Right ventricle myocardium superior (tissue), 1 donor: ENCODE data around the gene SYNPO. TPM values are rescaled to one million over a fixed set of nuclear protein-coding genes. Genes with fewer than 3 reads are reported as not detected.

ENCODE experiments used
- ATAC-seq: fragments of 200-7000 bp; cut with Tn5 transposase; one replicate; pipeline ENCODE4 v1.9.1; 2020; ENCODE audit warnings: mild to moderate bottlenecking; ENCODE audit not compliant: poor library complexity
- DNase-seq: peaks from one replicate; pipeline ENCODE4 v3.0.0-alpha.2; 2020
- intact Hi-C: fragments of 100-400 bp; cut with DNase I; formaldehyde crosslinking; loops from one replicate; pipeline ENCODE4 v1.11.2; 2022
- total RNA-seq: library from RNA; stranded (reverse); fragmentation: NEBNext Ultra II Directional; extraction: Animal tissue kit (Norgen Biotek cat#: 25700); gene quantifications from one replicate; pipeline ENCODE4 v1.2.1, GENCODE V29; 2021
- donor health status: DM: no; HTN: yes; CAD: no; lungs with severe emphysema.

Gene SYNPO
- total RNA-seq, 1 donor from 2014 or later = 645 TPM

DNA sequence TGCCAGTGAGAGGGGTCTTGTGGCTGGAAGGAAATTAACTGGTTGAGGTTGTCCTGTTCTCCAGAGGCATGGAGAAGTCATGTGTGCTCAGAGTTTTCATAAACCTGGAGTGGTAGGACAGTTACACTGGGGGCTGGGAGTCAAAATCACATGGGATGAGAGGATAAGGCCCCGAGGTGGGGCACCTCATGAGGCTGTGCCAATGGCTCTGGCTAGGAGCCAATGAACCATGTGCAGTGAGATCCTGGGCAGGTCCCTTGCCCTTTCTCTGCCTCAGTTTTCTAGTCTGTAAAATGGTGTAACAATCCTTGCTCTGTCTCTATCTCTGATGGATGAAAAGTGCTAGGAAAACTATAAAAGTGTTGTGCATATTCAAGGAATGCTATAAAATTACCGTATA, 7.0 kb upstream of the SYNPO start:
- no peak for ATAC-seq
- intact Hi-C loops = no loop called here
- no peak for DNase-seq

DNA sequence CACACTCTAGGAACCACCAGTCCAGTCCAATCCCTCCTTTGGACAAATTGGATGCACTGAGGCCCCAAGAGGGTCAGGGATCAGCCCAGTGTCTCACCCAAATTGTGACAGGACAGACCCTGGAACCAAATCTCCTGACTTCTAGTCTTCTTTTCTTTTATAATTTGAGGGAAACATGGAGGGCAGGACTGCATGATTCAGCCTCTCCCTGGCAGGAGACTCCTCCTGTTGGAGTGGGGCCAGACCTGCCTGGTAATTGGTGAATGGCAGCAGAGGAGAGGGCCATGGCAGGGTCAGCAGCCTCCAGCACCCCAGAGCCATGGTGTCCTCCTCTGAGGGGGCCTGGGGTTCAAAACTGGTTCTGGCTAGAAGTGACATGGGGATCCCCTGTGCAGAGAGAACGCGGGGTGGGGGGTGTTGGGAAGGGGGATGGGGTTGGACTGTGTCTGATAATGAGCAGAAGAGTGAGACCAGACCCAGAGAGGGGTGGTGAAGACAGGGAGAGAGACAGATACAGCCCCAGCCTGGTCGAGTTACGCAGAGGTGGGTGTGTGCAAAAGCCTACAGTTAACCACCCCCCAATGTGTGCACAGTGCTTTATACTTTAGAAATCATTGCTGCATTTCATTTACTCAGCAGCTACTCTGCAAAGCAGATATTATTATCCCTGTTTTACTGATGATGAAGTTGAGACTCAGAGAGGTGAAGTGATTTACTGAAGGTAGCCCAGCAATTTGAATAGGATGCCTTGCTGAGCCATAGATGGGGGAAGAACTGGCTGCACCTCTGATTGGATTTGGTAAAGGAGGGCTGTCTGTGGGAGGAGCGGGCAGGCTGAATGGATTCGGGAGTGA, 3.8 kb upstream of the SYNPO start:
- peak; percentile 13 for ATAC-seq
- DNase-seq = peak; percentile 76

DNA sequence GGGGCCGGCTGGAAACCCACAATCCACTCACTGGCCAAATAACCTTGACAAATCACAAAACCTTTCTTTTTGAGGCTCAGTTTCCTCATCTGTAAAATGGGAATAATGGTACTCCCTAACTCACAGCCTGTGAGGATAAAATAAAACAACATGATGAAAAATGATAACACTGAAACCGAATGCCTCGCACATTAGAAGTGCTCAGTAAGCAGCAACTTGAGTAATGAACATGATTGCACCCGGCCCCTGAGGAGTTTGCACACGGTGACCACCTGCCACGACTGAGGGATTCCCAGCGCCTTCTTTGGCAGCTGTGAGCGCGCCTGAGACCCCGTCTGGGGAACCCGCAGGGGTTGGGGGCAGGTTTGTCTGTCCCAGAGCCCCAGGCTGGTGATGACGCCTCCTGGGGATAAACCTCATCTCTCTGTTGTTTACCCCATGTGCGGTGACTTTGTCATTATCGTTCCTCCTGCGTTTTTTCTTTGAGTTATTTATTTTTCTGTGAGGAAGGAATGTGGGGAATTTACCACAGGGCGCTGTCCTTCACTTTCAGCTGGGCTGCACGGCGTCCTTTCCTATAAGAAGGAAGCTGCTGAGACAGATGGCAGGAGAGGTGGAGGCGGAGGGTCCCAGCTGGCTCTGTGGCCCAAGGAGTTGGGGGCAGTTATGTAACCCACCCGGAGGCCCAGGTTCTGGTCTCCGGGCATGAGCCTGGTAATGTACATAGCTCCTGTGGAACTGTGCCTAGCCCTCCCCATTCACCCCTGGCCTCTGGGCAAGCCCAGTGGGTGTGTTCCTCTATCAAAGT, 3.0 kb upstream of the SYNPO start:
- no peak for DNase-seq
- intact Hi-C loops = no loop called here
- no peak for ATAC-seq

More for the DNA sequence above, 3.8 kb upstream of the SYNPO start:
- intact Hi-C loops = no loop called here

DNA sequence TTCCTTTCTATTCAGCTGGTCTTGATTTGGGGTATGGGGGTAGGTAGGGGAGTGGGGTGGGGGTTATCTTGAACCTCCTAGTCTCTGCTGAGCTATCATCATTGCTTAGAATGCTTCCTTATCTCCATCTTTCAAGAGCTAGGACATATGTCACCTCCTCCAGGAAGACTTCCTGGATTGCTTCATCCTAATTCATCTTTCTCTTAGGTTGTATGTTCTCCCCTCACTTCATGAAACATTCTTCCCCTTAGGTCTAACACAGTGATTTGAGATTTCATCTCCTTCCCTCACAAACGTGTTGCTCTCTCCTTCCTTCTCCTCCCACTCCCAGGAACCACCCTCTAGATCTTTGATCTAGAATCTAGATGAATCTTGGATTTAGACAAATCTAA, 2.4 kb upstream of the SYNPO start:
- DNase-seq (no peak), ATAC-seq (no peak)
- intact Hi-C loops = no loop called here

DNA sequence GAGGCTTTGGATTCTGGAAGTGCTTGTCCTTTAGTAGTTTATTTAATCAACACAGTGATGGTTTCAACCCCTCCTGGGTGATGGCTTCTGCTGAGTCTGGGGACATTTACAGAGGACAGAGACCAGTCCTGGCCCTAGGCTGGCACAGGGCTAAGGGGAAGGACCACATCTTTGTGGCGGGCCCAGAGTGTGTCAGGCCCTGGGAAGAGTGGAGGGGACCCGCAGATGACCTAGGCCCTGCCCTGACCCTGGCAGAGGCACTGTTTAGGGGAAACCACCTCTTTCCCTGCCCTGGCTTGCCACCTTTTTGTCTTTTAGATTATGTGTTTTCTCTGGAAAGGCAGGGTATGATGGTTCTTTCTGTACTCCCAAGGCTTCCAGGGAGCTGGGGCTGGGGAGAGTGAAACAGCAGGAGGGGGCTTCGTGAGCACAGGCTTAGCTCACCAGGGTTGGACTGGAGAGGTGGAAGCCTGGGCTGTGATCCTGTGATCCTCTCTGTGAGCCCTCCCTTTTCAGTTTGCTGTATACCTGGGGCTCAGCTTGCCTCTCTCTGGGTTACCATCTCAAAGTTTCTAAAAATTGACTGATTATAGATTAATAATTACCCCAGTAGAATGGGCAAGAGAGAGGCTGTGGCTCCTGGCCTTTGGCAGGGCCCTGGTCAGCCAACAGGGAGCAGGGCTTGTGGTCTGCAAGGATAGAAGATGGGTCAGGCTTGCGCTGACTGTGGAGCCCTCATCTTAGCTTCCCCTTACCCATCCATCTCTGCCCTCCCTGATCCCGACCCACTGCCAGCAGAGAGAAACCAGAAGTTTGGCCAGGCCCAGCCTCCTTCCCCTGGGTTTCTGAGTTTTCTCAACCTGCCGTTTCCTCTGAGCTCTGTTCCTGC, 1.7 kb upstream of the SYNPO start:
- DNase-seq (no peak), ATAC-seq (no peak)
- intact Hi-C loops = no loop called here

DNA sequence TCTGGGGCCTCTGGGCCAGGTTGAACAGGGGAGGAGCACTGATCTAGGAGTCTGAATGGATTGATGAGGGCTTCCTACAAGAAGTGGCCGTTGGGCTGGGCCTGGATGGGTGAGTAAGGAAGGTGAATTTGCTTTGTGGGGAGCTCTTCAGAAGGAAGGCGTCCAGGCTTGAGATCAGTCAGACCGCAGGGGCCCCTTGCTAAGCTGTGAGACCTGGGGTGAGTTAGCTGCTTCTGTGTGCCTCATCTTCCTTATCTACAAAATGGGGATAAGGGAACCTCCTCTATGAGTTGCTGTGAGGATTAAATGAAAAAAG, 1.1 kb upstream of the SYNPO start:
- DNase-seq (no peak), ATAC-seq (no peak)
- intact Hi-C loops = no loop called here

DNA sequence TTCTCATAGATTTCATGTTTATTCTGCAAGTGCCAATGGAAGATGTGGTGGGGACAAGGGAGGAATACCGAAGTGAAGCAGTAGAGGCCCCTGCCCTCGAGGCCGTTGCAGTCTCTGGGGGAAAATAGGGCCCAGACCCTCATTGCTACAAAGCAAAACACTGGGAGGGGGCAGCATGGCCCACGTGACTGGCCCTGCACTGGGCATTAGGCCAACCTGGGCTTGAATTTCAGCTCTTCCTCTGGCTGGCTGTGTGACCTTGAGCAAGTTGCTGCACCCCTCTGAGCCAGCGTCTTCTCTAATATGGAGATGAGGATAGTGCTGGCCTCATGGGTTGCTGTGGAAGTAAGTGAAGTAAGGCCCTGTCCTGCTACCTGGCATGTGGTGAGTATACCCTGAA, 709 bp upstream of the SYNPO start:
- intact Hi-C loops = no loop called here
- DNase-seq (no peak), ATAC-seq (no peak)

DNA sequence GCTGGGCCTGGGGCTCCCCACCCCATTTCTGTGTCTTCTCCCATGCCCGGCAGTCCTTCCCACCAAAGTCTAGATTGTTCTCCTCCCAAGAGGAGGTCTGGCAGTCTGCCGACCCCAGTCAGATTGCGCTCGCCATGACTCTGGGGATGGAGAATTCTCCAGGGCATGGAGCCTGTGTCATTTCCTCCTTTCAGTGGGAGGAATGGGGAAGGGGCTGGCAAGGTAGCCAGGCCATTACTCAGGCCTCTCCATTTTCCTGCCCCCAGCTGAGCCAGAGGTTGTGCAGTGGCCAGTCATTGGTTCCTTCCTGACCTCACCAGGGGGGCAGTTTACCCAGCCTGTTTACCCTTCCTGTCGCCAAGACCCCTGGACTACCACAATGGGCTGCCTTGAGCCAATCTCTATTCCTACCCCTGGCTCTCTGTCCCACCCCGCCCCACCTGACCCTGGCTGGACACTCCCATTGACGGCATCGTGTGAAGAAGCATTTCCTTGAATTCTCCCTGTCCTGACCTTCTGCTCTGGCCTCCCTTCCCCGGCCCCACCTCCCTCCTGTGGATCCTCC, 628 bp downstream of the SYNPO start:
- DNase-seq = peak; percentile 75
- intact Hi-C loops = no loop called here
- peak; percentile 18 for ATAC-seq

DNA sequence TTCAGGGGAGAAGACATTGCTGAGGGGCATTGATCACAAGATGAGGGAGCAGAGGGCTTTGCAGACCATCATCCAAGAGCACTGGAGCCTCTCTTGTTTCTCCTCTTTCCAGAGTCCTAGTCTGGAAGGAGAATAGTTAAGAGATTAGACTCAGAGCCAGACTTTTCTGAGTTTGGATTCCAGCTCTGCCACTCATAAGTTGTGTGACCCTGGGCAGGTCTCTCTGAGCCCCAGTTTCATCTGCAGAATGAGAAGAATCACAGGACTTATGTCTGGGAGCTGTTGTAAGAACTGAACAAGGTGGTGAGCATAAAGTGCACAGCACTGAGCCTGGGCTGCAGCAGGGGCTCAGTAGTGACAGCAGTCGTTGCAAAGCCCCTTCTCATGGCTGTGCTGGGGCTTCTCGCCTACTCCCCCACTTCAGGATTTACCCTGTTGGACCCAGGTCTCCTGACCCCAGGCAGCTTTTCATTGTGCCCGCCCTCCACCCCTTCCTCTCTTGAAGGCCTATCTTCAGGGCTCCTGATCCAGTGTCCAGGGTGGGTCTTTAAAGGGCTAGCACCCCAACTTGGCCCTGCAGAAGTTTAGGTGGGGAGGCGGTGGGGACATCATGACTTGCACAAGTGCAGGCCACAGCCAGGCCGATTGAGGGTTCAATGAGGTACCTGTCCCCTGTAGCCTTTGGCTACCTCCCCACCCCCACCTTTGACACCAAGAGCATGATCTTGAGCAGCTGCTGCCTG, 1.5 kb downstream of the SYNPO start:
- ATAC-seq = no peak
- no peak for DNase-seq
- intact Hi-C loops = no loop called here

DNA sequence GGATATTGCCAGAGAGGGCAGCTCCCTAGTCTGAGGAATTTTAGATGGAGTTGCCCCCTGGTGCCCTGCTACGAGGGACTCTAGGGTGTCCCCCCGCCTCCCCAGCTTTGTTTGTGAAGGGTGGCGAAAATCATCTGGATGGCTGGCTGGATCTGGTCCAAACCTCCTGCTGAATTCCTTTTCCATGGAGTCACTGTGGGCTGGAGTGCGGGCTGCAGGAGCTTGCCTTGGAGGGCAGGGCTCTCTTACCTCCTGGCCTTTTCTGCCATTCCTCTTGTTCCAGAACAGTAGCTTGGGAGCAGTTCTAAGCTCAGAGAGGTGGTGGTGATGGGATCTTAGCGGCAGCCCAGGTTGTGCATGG, 2.1 kb downstream of the SYNPO start:
- DNase-seq = peak; percentile 75
- intact Hi-C loops = no loop called here
- ATAC-seq = peak; percentile 37

DNA sequence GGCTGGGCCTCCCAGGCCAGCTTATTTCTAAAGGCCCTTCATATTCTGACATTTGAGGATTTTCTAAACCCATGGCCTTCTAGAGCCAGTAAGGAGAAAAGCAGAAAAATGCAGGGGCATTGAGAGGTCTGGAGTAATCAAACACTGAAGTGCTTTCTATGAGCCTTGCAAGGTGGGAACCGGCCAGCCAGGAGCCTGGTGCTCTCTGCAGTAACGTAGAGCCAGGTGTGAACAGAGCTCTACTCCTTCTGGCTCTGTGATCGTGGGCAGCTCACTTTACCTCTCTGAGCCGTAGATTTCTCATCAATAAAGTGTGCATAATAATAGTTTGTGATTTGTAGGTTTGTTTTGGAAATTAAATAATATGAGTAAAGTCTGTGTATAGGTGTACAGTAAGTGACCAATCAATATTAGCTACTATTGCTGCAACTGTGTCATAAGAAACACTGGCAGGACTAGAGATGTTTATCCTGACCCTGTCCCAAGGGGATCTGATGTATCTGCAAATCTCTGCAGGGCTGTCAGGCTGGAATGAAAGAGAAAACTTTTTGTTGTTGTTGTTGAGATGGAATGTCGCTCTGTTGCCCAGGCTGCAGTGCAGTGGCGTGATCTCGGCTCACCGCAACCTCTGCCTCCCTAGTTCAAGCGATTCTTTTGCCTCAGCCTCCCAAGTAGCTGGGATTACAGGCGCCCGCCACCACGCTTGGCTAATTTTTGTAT, 2.7 kb downstream of the SYNPO start:
- ATAC-seq = no peak
- intact Hi-C loops = no loop called here
- DNase-seq = no peak

DNA sequence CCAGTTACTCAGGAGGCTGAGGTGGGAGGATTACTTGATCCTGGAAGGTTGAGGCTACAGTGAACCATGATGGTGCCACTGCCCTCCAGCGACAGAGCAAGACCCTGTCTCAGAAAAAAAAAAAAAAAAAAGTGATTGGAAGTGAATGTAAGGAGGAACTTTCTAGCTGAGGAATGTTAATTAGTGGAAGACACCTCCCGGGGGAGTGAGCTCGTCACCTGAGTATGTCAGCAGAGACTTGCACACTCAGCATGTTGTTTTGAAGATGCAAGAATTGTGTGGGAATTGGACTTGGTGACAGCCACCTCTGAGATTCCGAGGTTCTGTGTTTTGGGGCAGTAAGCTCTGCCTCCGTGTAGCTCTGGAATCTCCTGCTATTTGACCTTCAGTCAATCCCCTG, 3.6 kb downstream of the SYNPO start:
- intact Hi-C loops = no loop called here

DNA sequence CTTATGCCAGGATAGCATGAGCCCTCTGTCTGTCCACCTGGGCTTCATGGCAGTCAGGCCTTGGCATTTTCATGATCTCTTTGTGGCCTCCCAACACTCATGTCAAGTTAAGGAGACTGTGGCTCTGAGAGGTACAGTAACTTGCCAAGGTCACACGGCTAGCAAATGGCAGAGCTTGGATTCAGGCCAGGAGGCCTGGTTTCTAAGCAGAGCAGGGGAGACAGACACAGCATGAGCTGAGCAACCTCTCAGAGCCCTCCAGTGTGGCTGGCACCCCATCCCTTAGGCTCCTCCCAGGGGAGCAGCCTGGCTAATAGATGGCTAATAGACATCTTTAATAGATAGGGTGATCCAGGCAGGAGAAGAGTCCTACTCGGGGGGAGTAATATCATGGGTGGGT, 4.1 kb downstream of the SYNPO start:
- DNase-seq (peak; percentile 73), ATAC-seq (peak; percentile 24)
- intact Hi-C loops = no loop called here

More for the DNA sequence above, 3.6 kb downstream of the SYNPO start:
- no peak for ATAC-seq
- DNase-seq = no peak

DNA sequence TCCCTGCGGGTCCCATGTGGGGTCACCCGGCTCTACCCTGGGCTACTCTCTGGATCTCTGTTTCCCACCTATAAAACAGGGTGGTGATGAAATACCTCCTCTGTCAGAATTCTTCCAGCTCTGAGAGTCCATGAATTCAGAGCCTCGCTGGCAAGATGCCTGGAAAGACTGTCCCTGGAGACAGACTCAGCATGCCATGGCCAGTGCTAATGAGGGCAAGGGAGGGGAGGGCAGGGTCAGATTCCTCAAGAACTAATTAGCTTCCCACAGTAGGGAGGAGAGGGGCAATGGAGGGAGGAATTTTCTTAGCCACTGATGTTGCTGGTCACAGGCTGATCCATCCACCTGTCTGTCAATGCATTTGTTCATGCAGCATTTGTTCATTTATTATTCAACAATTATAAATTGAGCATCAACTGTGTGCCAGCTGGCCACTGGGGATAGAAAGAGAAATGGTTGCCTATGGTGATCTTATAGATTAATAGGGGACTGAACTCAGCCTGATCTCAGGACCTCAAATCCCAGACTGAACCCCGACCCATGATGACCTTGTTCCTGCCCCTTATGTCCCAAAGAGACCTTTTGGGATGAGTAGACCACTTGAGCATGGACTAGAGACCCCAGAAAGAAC, 4.7 kb downstream of the SYNPO start:
- intact Hi-C loops = no loop called here
- DNase-seq (peak; percentile 87), ATAC-seq (no peak)

DNA sequence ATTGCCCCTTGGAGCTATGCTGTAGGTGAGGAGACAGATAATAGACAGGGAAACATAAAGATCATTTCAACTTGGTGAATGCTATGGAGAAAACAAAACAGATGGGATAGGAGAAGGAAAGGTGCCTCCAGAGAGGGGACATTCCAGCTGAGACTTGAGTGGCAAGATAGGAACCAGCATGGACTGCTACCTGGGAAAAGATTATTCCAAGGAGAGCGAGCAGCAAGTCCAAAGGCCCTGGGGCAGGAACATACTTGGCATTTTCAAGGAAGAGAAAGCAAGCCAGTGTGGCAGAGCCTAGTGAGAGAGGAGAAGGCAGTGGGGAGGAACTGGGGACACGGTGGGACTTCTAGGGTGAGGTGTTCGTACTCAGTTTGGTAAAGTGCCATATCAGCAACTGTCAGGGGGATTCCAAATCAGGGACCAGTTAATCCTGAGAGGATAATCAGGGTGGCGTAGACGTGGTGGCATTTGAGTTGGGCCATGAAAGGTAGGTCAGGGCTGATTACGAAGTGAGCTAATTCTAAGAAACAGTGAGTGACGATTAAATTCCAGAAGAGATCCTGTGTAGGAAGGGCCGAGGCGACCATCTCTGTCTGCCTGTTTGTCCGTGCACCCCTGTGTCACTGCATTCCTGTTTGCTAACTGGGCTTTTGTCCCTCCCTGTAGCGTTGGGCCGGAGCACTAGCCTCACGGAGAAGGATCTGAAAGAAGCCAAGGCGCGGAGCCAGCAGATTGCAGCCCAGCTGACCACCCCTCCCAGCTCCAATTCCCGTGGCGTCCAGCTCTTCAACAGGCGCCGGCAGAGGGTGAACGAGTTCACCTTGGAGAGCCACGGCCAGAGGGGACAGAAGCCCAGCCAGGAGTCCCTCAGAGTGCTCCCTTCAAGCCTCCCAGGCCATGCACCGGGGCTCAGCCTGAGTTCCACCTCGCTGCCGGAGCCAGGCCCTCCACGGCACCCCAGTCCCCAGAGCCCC, 7.1 kb downstream of the SYNPO start:
- ATAC-seq = peak; percentile 64
- intact Hi-C loops = no loop called here
- peak; percentile 89 for DNase-seq
